CD14-positive monocyte (primary cell): ENCODE measurements around the gene CXXC5. TPM values are rescaled to one million over a fixed set of nuclear protein-coding genes. Genes with fewer than 3 reads are reported as not detected.

Source experiments
- DNase-seq, 3 donors: peaks; one replicate each; pipeline ENCODE4 v3.0.0-alpha.2; 2011 to 2022
- H2AFZ ChIP-seq: 2 replicates; pipeline ENCODE4 v1.6.0; 2012; ENCODE audit warnings: mild to moderate bottlenecking, low read depth, low read length, inconsistent platforms; ENCODE audit not compliant: insufficient read depth, poor library complexity, severe bottlenecking
- H3K27ac ChIP-seq, 2 donors: 1 replicate in 1 of 2; 2 replicates in 1 of 2; pipeline ENCODE4 v1.5.1; 2012 to 2013; ENCODE audit warnings: low read length in 2 of 2, control low read depth in 1 of 2, inconsistent platforms in 1 of 2, low read depth in 1 of 2, mild to moderate bottlenecking in 1 of 2
- H3K27me3 ChIP-seq, 2 donors: one replicate each; pipeline versions ENCODE4 v1.6.0 to v1.6.1; 2011 to 2013; ENCODE audit warnings: low read length in 2 of 2; ENCODE audit not compliant: control insufficient read depth in 2 of 2, insufficient read depth in 2 of 2
- H3K36me3 ChIP-seq, 2 donors: replicated peaks in 1 of 2; 1 replicate in 1 of 2; 2 replicates in 1 of 2; pipeline versions ENCODE4 v1.5.1 to v1.6.1; 2012 to 2013; ENCODE audit warnings: low read length in 2 of 2, control low read depth in 1 of 2, inconsistent platforms in 1 of 2, mild to moderate bottlenecking in 1 of 2; ENCODE audit not compliant: insufficient read depth in 2 of 2, control insufficient read depth in 1 of 2
- H3K4me1 ChIP-seq, 2 donors: 1 replicate in 1 of 2; 2 replicates in 1 of 2; pipeline versions ENCODE4 v1.5.1 to v1.6.1; 2012 to 2013; ENCODE audit warnings: low read length in 2 of 2, control low read depth in 1 of 2, inconsistent platforms in 1 of 2, mild to moderate bottlenecking in 1 of 2, moderate library complexity in 1 of 2; ENCODE audit not compliant: insufficient read depth in 2 of 2, control insufficient read depth in 1 of 2
- H3K4me2 ChIP-seq: replicated peaks from 2 replicates; pipeline ENCODE3; 2012; ENCODE audit warnings: low read length, moderate library complexity, mild to moderate bottlenecking; ENCODE audit not compliant: poor library complexity, severe bottlenecking; ENCODE audit errors: extremely low read depth
- H3K4me3 ChIP-seq, 3 experiments: fragments of 200-600 bp in 1 of 3; sonication (generic) in 1 of 3; replicated peaks in 1 of 3; 1 replicate in 2 of 3; 2 replicates in 1 of 3; pipeline ENCODE4 v1.5.1; 2011 to 2013; ENCODE audit warnings: low read length in 3 of 3, mild to moderate bottlenecking in 3 of 3, control low read depth in 2 of 3, low read depth in 2 of 3, inconsistent platforms in 1 of 3, moderate library complexity in 1 of 3
- H3K79me2 ChIP-seq: 2 replicates; pipeline ENCODE4 v1.6.0; 2012; ENCODE audit warnings: mild to moderate bottlenecking, control low read depth, inconsistent platforms, low read length, moderate library complexity; ENCODE audit not compliant: insufficient read depth
- H3K9ac ChIP-seq: 2 replicates; pipeline ENCODE4 v1.6.0; 2017; ENCODE audit warnings: low read length, mild to moderate bottlenecking; ENCODE audit not compliant: insufficient read depth, poor library complexity, severe bottlenecking
- H3K9me3 ChIP-seq, 2 donors: replicated peaks in 1 of 2; 1 replicate in 1 of 2; 2 replicates in 1 of 2; pipeline versions ENCODE4 v1.5.1 to v1.6.1; 2012 to 2013; ENCODE audit warnings: low read length in 2 of 2, control low read depth in 1 of 2; ENCODE audit not compliant: control insufficient read depth in 1 of 2, insufficient read depth in 1 of 2
- H4K20me1 ChIP-seq: 2 replicates; pipeline ENCODE4 v1.6.0; 2012; ENCODE audit warnings: mild to moderate bottlenecking, low read length, control low read depth, moderate library complexity; ENCODE audit not compliant: insufficient read depth
- H3K27ac Mint-ChIP-seq, 7 donors: one replicate each; pipeline ENCODE4 v1.8.0; 2020; ENCODE audit warnings: mild to moderate bottlenecking in 7 of 7, mixed read lengths in 7 of 7, moderate library complexity in 6 of 7, inconsistent platforms in 2 of 7
- H3K27me3 Mint-ChIP-seq, 3 donors: one replicate each; pipeline ENCODE4 v1.8.0; 2021 to 2022; ENCODE audit warnings: low read depth in 3 of 3, mild to moderate bottlenecking in 3 of 3, mixed read lengths in 3 of 3, moderate library complexity in 3 of 3, inconsistent platforms in 1 of 3
- H3K36me3 Mint-ChIP-seq, 2 donors: one replicate each; pipeline ENCODE4 v1.8.0; 2020; ENCODE audit warnings: mixed read lengths in 2 of 2, inconsistent platforms in 1 of 2, mild to moderate bottlenecking in 1 of 2
- H3K4me1 Mint-ChIP-seq: one replicate; pipeline ENCODE4 v1.8.0; 2020; ENCODE audit warnings: mild to moderate bottlenecking, mixed read lengths
- H3K4me3 Mint-ChIP-seq, 2 donors: one replicate each; pipeline ENCODE4 v1.8.0; 2020; ENCODE audit warnings: mild to moderate bottlenecking in 2 of 2, mixed read lengths in 2 of 2, moderate library complexity in 1 of 2
- H3K9me3 Mint-ChIP-seq, 7 donors: one replicate each; pipeline ENCODE4 v1.8.0; 2020 to 2022; ENCODE audit warnings: mixed read lengths in 7 of 7, mild to moderate bottlenecking in 6 of 7, moderate library complexity in 6 of 7, inconsistent platforms in 2 of 7
- WGBS: methylation state at CpG from one replicate; pipeline ENCODE4 v1.1.5; 2013; ENCODE audit warnings: missing lambda C conversion rate; ENCODE audit not compliant: insufficient coverage; 5-methylcytosine and 5-hydroxymethylcytosine counted together
- intact Hi-C, 2 donors: fragments of 100-400 bp; cut with micrococcal nuclease; formaldehyde crosslinking; loops; one replicate each; pipeline versions ENCODE4 v1.15.0 to v1.15.1; 2023
- polyA plus RNA-seq, 3 donors: library from polyadenylated mRNA; depleted of rRNA in 1 of 3; unstranded in 2 of 3; stranded (reverse) in 1 of 3; fragments of 300-500 nt in 2 of 3; fragments of >200 nt in 1 of 3; fragmentation: Illumina TruSeq in 2 of 3; gene quantifications; 1 replicate in 2 of 3; 2 replicates in 1 of 3; pipeline ENCODE4 v1.2.3, GENCODE V29; 2012 to 2021
- TF ChIP-seq, protein P1 (sequence below): fragments of 200-600 bp; IDR thresholded peaks from one replicate; pipeline ENCODE4 v1.8.0; 2022; ENCODE audit warnings: antibody characterized with exemption, mild to moderate bottlenecking

CXXC5 gene
- polyA plus RNA-seq, 3 donors, result 22.4 to 37.2 (median 33.7) TPM

DNA sequence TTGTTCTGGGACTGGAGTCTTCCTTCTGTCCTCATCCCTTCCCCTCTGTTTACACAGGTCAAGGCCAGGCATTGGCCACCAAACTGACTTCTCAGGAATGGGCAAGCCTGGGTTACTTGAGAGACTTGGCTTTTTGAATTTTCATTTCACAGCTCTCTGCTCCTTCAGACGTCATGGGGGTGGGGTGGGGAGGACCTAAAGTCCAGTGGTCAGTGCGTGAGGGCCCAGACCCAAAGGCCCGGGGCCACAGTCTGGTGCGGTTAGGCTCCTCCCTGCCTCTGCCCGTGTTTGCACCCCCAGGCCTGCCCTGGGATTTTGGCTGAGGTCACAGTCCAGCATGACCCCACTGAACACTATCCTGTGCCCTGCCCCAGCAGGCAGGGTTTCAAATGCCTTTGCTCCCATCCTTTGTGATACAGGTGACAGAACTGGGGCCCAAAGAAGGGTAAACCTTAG lies 4.1 kb upstream of the CXXC5 start:
- Mint-ChIP-seq H3K9me3 (no peaks in the 10 kb centered on the region), H3K4me1 (peaks cover 27% of the 10 kb centered on the region), H3K27me3 (peaks cover 44 to 78% (median 48%) of the 10 kb centered on the region in 3 donors), H3K36me3 (peaks cover 0 to 15% of the 10 kb centered on the region in 2 donors), H3K27ac (no peak overlapping the region), H3K4me3 (peak overlapping the region in 1 of 2 donors; percentile 15)
- Histone ChIP-seq H2AFZ (no peak overlapping the region), H3K4me3 (no peak overlapping the region), H3K79me2 (peaks cover 5% of the 10 kb centered on the region), H3K4me2 (no peak overlapping the region), H3K4me1 (peaks cover 19 to 25% of the 10 kb centered on the region in 2 donors), H3K27me3 (peaks cover 4 to 51% of the 10 kb centered on the region in 2 donors), H3K36me3 (no peaks in the 10 kb centered on the region), H3K9me3 (no peaks in the 10 kb centered on the region), H3K27ac (no peak overlapping the region), H4K20me1 (peaks cover 14% of the 10 kb centered on the region), H3K9ac (no peak overlapping the region)
- TF ChIP-seq, protein P1, sequence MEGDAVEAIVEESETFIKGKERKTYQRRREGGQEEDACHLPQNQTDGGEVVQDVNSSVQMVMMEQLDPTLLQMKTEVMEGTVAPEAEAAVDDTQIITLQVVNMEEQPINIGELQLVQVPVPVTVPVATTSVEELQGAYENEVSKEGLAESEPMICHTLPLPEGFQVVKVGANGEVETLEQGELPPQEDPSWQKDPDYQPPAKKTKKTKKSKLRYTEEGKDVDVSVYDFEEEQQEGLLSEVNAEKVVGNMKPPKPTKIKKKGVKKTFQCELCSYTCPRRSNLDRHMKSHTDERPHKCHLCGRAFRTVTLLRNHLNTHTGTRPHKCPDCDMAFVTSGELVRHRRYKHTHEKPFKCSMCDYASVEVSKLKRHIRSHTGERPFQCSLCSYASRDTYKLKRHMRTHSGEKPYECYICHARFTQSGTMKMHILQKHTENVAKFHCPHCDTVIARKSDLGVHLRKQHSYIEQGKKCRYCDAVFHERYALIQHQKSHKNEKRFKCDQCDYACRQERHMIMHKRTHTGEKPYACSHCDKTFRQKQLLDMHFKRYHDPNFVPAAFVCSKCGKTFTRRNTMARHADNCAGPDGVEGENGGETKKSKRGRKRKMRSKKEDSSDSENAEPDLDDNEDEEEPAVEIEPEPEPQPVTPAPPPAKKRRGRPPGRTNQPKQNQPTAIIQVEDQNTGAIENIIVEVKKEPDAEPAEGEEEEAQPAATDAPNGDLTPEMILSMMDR, result no peak
- intact Hi-C loops, result no loop called here
- no peak for DNase-seq
- 83% methylated on average over 1 of the region's 5 CpGs for WGBS

DNA sequence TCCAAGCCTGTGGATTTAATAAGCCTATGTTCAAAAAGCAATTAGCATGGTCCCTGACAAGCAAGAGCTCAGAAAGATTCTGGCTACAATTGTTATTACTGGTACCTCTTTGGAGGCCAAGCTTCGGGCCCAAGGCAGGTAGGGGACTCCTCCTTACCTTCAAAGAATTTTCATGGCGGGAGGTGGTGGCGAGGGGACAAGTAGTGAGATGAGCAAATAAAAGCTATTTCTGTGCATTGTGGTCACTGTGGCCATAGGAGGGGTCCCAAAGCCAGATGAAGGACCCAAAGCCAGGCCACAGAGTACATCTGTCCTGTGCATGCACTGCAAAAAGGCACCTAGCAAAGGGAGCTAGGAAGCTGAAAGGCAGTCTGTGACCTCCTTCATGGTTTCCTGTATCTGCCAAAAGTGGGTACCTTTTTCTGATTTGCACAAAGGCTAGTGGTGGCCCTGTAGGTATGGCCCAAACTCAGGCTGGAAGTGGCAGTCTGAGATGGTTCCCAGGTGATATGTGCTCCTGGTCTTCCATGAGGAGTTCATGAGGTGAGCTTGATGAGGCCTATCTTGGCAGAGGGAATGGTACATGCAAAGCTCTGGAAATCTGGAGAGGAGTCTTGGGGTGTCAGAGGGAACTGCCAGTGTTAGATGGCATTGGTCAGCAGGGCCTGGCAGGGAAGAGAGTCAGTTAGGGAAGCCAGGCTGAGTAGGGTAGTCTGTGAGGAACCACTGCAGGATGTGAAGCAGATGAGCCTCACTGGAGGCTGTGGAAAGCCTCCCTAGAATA lies 3.3 kb upstream of the CXXC5 start:
- Mint-ChIP-seq H3K4me1 (peaks cover 30% of the 10 kb centered on the region), H3K27ac (peak overlapping the region in 2 of 7 donors; percentile 3 to 7), H3K9me3 (peaks cover 0 to 3% (median 1%) of the 10 kb centered on the region in 7 donors), H3K27me3 (peaks cover 47 to 78% (median 54%) of the 10 kb centered on the region in 3 donors), H3K4me3 (peak overlapping the region in 1 of 2 donors; percentile 49), H3K36me3 (peaks cover 0 to 15% of the 10 kb centered on the region in 2 donors)
- Histone ChIP-seq H3K27me3 (peaks cover 4 to 50% of the 10 kb centered on the region in 2 donors), H3K4me1 (peaks cover 26 to 32% of the 10 kb centered on the region in 2 donors), H3K79me2 (peaks cover 12% of the 10 kb centered on the region), H2AFZ (no peak overlapping the region), H3K9ac (no peak overlapping the region), H3K4me3 (no peak overlapping the region), H4K20me1 (peaks cover 14% of the 10 kb centered on the region), H3K27ac (no peak overlapping the region), H3K4me2 (no peak overlapping the region), H3K9me3 (no peaks in the 10 kb centered on the region), H3K36me3 (no peaks in the 10 kb centered on the region)
- no CpG with 5 or more reads among the region's 3 CpGs for WGBS
- peak in 1 of 3 donors; percentile 5 for DNase-seq
- TF ChIP-seq, protein P1, result no peak
- intact Hi-C loops, result no loop called here
